PC-9 (cell line): ENCODE measurements around the gene ANKRD30A. TPM values are rescaled to one million over a fixed set of nuclear protein-coding genes. Genes with fewer than 3 reads are reported as not detected.
"Not testable (repeated sequence)": the region's sequence is repeated elsewhere in the genome, so short reads cannot be mapped to it uniquely, and the experiment has no call there.

ENCODE experiments used
- Bru-seq: library from RNA; stranded (reverse); fragments of 400-500 nt; gene quantifications from one replicate; lab custom pipeline; 2021; lab: Mats Ljungman, UMichigan
- BruChase-seq, 2 experiments: library from RNA; stranded (reverse); fragments of 400-500 nt; gene quantifications; one replicate each; lab custom pipeline; 2021; lab: Mats Ljungman, UMichigan
- BruUV-seq: library from RNA; stranded (reverse); fragments of 400-500 nt; replicated peaks from 2 replicates; lab custom pipeline; 2021; lab: Mats Ljungman, UMichigan
- CTCF ChIA-PET: fragments of 300-600 bp; sonication (Branson Sonifier 250); formaldehyde crosslinking; loops from one replicate; lab custom pipeline; 2022; ENCODE audit warnings: antibody characterized with exemption; lab: Charles Lee
- POLR2A ChIA-PET: fragments of 300-600 bp; sonication (Branson Sonifier 250); formaldehyde crosslinking; loops from one replicate; lab custom pipeline; 2022; ENCODE audit warnings: antibody characterized with exemption; ENCODE audit not compliant: unreplicated experiment; lab: Charles Lee
- DNase-seq, 2 experiments: peaks; one replicate each; pipeline versions ENCODE4 v3.0.0 to v3.0.0-alpha.2; 2015 to 2022; ENCODE audit warnings: mixed read lengths in 1 of 2
- H2AFZ ChIP-seq: fragments of 200-600 bp; sonication (generic); 2 replicates; pipeline ENCODE4 v1.8.1; 2017; ENCODE audit warnings: antibody characterized with exemption
- H3F3A ChIP-seq: fragments of 200-600 bp; sonication (generic); 2 replicates; pipeline ENCODE4 v1.8.1; 2017; ENCODE audit warnings: antibody characterized with exemption, mild to moderate bottlenecking, low read depth; ENCODE audit not compliant: insufficient read depth
- H3K27ac ChIP-seq: fragments of 200-600 bp; sonication (generic); 2 replicates; pipeline ENCODE4 v1.6.1; 2016; ENCODE audit warnings: mixed run types
- H3K27me3 ChIP-seq: fragments of 200-600 bp; sonication (generic); 2 replicates; pipeline ENCODE4 v1.6.1; 2016; ENCODE audit warnings: low read depth, mixed run types; ENCODE audit not compliant: insufficient read depth
- H3K36me3 ChIP-seq: fragments of 200-600 bp; sonication (generic); 2 replicates; pipeline ENCODE4 v1.6.1; 2016; ENCODE audit warnings: low read depth, mixed run types
- H3K4me1 ChIP-seq: fragments of 200-600 bp; sonication (generic); replicated peaks from 2 replicates; pipeline ENCODE4 v1.6.1; 2016; ENCODE audit warnings: mixed run types; ENCODE audit not compliant: insufficient read depth
- H3K4me2 ChIP-seq: fragments of 200-600 bp; sonication (generic); 2 replicates; pipeline ENCODE4 v1.6.1; 2017; ENCODE audit warnings: mixed run types
- H3K4me3 ChIP-seq: fragments of 200-600 bp; sonication (generic); 2 replicates; pipeline ENCODE4 v1.6.1; 2016; ENCODE audit warnings: mixed run types
- H3K79me2 ChIP-seq: fragments of 200-600 bp; sonication (generic); 2 replicates; pipeline ENCODE4 v1.6.1; 2017; ENCODE audit warnings: low read depth, mixed run types
- H3K9me2 ChIP-seq: fragments of 200-600 bp; sonication (generic); 2 replicates; pipeline ENCODE4 v1.8.1; 2017; ENCODE audit warnings: mild to moderate bottlenecking; ENCODE audit not compliant: insufficient read depth
- H3K9me3 ChIP-seq: fragments of 200-600 bp; sonication (generic); 2 replicates; pipeline ENCODE4 v1.8.1; 2016; ENCODE audit warnings: low read depth; ENCODE audit not compliant: insufficient read depth
- H4K20me1 ChIP-seq: fragments of 200-600 bp; sonication (generic); 2 replicates; pipeline ENCODE4 v1.8.1; 2017; ENCODE audit not compliant: insufficient read depth
- EZH2 ChIP-seq: fragments of 200-600 bp; sonication (generic); IDR thresholded peaks from 2 replicates; pipeline ENCODE4 v1.8.0; 2017; ENCODE audit warnings: antibody characterized with exemption, low read depth
- intact Hi-C: fragments of 100-400 bp; cut with micrococcal nuclease; formaldehyde crosslinking; loops from one replicate; pipeline ENCODE4 v1.10.0; 2022; ENCODE audit not compliant: unreplicated experiment
- long read RNA-seq: library from polyadenylated mRNA; stranded (forward); transcript quantifications from one replicate; pipeline ENCODE4 v2.0.0, GENCODE V29; 2022
- total RNA-seq: library from RNA; stranded (reverse); gene quantifications from 2 replicates; pipeline ENCODE4 v1.2.3, GENCODE V29; 2021
- TF ChIP-seq, protein P1 (sequence below): fragments of 200-600 bp; sonication (generic); conservative IDR thresholded peaks from 2 replicates; pipeline ENCODE4 v1.6.1; 2017; ENCODE audit warnings: mixed run types, antibody characterized with exemption, mild to moderate bottlenecking, moderate library complexity

The ANKRD30A gene
- total RNA-seq (not detected in 2 replicates), Bru-seq, nascent RNA (not detected), BruChase-seq, experiment 1, labeled RNA remaining after a 2-hour chase (not detected), BruChase-seq, experiment 2, labeled RNA remaining after a 6-hour chase (not detected)
- long read RNA-seq, result 0 reads

- POLR2A ChIA-PET, result interaction anchor here (0.6 kb wide), 1 partner anchor 9 kb away, joined by 10 read pairs; no protein-coding TSS in a partner anchor
- no peaks in the 10 kb centered on the region for H4K20me1 ChIP-seq
- no peak within 1 kb of the TSS for H3K4me2 ChIP-seq
- TF ChIP-seq EZH2, result no peak
- TF ChIP-seq, protein P1, sequence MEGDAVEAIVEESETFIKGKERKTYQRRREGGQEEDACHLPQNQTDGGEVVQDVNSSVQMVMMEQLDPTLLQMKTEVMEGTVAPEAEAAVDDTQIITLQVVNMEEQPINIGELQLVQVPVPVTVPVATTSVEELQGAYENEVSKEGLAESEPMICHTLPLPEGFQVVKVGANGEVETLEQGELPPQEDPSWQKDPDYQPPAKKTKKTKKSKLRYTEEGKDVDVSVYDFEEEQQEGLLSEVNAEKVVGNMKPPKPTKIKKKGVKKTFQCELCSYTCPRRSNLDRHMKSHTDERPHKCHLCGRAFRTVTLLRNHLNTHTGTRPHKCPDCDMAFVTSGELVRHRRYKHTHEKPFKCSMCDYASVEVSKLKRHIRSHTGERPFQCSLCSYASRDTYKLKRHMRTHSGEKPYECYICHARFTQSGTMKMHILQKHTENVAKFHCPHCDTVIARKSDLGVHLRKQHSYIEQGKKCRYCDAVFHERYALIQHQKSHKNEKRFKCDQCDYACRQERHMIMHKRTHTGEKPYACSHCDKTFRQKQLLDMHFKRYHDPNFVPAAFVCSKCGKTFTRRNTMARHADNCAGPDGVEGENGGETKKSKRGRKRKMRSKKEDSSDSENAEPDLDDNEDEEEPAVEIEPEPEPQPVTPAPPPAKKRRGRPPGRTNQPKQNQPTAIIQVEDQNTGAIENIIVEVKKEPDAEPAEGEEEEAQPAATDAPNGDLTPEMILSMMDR, result no peak
- H3K79me2 ChIP-seq, result no peaks in the 10 kb centered on the region
- no peaks in the 10 kb centered on the region for H3K9me2 ChIP-seq
- H3F3A ChIP-seq, result no peaks in the 10 kb centered on the region
- no peak within 1 kb of the TSS for H2AFZ ChIP-seq
- no peaks in the 10 kb centered on the region for H3K9me3 ChIP-seq
- no peak for DNase-seq
- no peaks in the 10 kb centered on the region for H3K27me3 ChIP-seq
- no peak within 1 kb of the TSS for H3K27ac ChIP-seq
- BruUV-seq, result no TSS peak
- CTCF ChIA-PET, result no interaction called here
- H3K4me3 ChIP-seq, result no peak within 1 kb of the TSS
- intact Hi-C loops, result no loop called here
- H3K36me3 ChIP-seq, result no peaks in the 10 kb centered on the region
- H3K4me1 ChIP-seq, result no peaks in the 10 kb centered on the region
Measured at GRCh38 chr10:37125191-37125732, at the start of gene ANKRD30A. TSS of gene ANKRD30A (plus strand) at chr10:37125598. CDS start at chr10:37125788, 190 bp downstream.

- POLR2A ChIA-PET, H3K9me3 ChIP-seq: not testable (repeated sequence)
Measured at GRCh38 chr10:37076083-37076482, 49.3 kb upstream of the ANKRD30A start.

GRCh38 chr10:37095792-37096573 is 29.4 kb upstream of the ANKRD30A start:
- intact Hi-C loops, result no loop called here
- Histone ChIP-seq H3K4me1 (no peaks in the 10 kb centered on the region), H3K4me2 (no peak overlapping the region), H3K36me3 (no peaks in the 10 kb centered on the region), H4K20me1 (no peaks in the 10 kb centered on the region), H2AFZ (no peak overlapping the region), H3K9me2 (no peaks in the 10 kb centered on the region), H3K79me2 (no peaks in the 10 kb centered on the region), H3K27ac (no peak overlapping the region), H3K27me3 (no peaks in the 10 kb centered on the region), H3F3A (no peaks in the 10 kb centered on the region), H3K9me3 (no peaks in the 10 kb centered on the region), H3K4me3 (no peak overlapping the region)
- CTCF ChIA-PET, result no interaction called here
- TF ChIP-seq, protein P1, result no peak
- TF ChIP-seq EZH2, result no peak
- no TSS peak for BruUV-seq
- POLR2A ChIA-PET, result no interaction called here
- DNase-seq, result no peak

More at GRCh38 chr10:37076083-37076482, 49.3 kb upstream of the ANKRD30A start:
- H3K4me3 ChIP-seq, BruUV-seq, H3K27me3 ChIP-seq, H4K20me1 ChIP-seq, H3K36me3 ChIP-seq, H3F3A ChIP-seq, H2AFZ ChIP-seq, CTCF ChIA-PET, intact Hi-C loops, H3K4me1 ChIP-seq, H3K27ac ChIP-seq, DNase-seq, H3K79me2 ChIP-seq, H3K9me2 ChIP-seq, H3K4me2 ChIP-seq: not testable (repeated sequence)
